Measurements from ENCODE around the gene NEURL3.
A peak's percentile ranks its signal among the peaks of the same experiment; 100 is the strongest.

Gene NEURL3

DNA sequence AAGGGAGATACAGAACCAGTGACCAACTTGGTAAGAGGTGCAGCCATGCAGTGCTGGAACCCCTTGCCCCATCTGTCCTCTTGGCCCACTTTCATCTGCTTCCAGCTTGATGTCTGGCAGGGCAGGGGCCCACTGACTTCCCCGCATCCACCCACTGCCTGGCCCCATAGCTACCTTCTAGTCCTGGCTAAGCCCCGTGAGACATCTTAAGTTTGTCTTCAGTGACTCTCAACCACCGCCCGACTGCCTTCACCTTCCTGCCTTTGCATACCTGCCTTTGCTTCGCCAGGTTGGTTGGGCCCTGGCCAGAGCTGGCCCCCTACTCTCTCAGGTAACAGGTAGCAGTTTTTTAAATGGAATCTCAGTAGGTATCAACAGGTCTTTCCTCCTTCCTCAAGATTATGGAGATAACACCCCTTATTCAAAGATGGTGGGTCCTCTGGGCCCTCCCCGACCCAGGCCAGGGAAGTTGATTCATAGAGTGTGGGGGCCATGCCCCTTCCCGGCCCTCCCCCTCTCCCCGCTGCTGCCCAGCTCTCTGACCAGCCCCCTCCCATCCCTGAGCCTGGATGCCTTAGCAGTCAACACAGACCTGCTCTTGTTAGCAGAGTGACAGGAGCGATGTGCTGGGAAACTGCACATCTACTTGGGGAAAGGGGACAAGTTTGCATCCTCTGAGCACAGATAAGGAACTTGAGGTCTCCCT is 34.2 kb upstream of the NEURL3 start:
- DNase-seq (ENCODE audit: low read depth): no peak

DNA sequence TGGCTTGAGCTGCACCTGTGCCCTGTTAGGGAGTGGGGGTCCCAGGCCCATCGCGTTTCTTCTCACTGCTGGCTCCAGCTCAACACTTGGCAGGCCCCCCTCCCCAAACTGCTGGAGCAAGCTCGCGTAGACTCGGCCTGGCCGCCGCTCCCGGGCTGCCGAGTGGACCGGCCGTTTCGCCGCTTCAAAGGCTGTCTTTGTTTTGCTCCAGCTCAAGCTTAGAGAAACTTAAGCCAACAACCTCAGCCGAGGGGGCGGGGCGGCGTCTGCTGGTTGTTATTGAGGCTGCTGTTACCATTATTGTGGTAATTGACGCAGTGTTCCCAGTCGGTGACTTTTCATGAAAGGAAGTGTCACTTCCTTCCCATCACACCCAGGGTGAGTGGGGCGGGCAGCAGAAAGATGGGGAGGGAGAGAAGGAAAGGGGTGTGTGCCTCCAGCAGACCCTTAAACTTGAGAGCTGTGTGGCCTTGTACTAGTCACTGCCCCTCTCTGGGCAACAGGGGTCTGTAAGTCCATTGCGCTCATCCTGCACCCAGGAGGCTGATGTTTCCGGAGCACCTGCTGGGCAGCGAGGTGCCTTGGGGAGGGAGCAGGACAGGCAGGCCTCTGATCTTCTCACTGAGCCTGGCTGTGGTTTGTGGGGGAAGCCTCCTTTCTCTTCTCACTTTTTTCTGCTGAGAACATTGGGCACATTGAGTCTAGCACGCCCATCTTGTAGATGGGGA is 33.5 kb upstream of the NEURL3 start:
- no peak for DNase-seq (ENCODE audit: low read depth)

GRCh38 chr2:96537734-96538486 is 32.8 kb upstream of the NEURL3 start:
- no peak for DNase-seq (ENCODE audit: low read depth)

GRCh38 chr2:96537066-96537733 is 32.0 kb upstream of the NEURL3 start:
- no peak for DNase-seq (ENCODE audit: low read depth)

DNA sequence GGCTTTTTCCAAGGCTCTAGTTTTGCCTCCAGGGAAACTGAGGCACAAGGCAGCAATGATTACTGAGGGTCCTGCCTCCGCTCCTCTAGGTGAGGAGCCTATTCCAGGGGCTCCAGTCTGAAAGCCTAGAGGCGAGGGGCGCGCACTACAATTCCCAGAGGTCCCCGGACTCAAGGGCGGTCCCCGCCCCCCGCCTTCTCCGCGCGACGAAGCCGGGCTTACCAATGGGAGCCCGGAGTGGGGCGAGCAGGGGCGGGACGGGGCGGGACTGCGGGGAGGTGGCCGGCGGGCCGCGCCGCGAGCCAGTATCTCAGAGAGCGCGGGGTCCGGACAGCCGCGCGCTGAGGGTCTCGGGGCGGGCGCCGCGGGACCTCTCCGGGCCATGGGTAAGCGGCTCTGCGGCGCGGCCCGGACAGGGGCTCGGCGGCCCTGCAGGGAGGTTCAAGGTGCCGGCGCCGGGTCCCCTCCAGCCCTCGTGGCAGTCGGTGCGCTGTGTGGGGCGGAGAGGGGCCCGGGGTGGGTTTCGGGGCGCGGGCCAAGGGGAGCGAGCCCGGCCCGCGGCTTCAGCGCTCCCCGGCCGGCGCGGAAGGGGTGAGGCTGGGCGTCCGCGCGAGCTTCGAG is 31.4 kb upstream of the NEURL3 start, which contains the start of gene ARID5A:
TSS of gene ARID5A (plus strand) at position 308 of the 621 bp plus-strand sequence. CDS start at position 383, 75 bp downstream.
- no peak for DNase-seq (ENCODE audit: low read depth)

GRCh38 chr2:96535331-96535730 is 30.2 kb upstream of the NEURL3 start:
- DNase-seq (ENCODE audit: low read depth): no peak

DNA sequence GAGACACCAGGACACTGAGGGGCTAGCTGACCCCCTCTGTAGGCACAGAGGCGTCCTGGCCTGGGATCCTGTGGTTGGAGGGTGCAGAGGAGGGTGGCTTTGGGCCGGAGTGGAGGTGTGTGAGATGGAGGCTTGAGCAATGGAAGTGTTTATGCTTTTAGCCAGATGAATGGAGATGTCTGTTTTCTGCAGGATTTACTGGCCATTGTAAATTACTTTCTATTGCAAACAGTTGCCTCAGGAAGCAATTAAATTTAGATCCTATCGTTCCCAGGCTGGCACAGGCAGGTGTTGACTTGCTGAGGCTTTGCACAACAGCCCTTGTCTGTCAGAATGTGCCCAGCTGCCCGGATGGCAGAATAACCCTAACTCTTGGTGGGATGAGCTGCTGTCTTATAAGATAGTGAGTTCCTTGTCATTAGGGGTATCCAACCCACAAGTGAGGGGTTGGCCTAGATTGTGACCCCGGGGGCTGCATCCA is 29.6 kb upstream of the NEURL3 start:
- no peak for DNase-seq (ENCODE audit: low read depth)

GRCh38 chr2:96534141-96534540 is 29.0 kb upstream of the NEURL3 start:
- DNase-seq (ENCODE audit: low read depth): no peak

- peak; percentile 97 for DNase-seq (ENCODE audit: low read depth)
Observed at GRCh38 chr2:96533292-96534073, 28.3 kb upstream of the NEURL3 start.

DNA sequence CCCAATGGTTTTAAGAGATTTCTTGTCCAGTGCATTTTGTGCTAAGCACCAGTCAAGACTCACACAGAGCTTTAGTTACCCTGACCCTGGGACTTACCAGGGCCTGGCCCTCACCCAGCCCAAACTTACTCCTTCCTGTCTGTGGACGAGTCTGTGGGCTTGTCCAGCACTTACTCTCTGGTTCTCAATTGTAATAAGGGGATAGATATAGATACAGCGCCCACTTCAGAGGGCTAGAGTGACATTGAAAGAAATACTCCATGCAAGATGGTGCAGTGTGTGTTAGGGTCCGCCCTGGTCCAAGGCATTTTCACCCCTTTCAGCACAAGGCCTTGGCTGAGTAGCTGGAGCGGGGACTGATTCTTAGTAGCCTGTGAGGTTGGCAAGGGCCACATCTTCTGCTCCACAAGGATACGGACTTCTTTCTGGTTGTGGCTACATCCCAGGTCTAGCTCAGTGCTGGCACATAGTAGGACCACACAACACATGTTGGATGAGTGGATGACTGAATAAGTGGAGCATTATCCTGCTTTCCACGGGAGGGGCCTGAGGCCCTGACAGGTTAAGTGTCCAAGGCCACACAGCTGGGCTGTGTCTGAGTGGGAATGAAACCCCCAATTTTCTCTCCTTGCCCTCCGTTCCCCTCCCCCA is 27.6 kb upstream of the NEURL3 start:
- no peak for DNase-seq (ENCODE audit: low read depth)

DNA sequence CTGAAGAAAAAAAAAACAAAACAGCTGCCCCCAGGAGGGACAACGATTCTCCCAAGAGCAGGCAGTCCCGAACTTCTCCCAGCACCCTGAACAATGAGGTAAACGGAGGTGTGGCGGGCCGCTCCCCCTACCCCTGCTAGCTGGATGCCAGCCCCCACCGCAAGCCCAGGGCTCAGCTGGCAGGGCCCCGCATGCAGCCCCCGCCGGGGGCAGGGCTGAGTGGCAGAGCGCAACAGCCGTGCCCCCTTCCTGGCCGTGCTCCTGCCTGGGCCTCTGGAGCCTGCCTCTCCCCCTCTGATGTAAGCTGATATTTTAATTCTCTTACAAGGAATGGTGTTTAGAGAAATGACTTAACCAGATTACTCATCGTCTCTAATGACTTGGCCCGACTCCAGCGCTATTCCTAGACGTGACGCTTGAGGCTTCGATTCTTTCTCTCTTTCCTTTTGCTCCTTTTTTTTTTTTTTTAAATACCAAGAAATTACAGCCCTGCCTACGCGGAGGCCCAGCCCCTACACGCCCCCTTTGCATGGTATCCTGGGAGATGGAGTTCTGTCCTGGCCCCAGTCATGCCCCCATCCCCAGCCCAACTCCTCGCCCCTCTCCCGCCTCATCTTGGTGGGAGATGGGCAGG is 26.8 kb upstream of the NEURL3 start:
- peak; percentile 99 for DNase-seq (ENCODE audit: low read depth)

DNA sequence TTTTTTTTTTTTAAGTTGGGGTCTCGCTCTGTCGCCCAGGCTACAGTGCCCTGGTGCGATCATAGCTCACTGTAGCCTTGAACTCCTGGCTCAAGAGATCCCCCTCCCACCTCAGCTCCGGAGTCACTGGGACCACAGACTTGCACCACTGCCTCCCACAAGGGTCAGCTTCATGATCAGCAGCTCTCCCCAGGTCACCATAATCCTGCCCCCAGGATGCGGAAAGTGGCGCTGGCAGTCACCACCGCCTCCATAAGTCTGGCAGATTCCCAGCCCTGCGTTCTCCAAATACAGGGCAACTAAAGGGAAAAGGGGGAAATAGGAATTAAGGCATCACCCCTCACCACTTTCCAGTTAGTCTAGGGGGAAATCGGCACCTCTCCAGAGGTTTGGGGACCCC is 26.2 kb upstream of the NEURL3 start:
- no peak for DNase-seq (ENCODE audit: low read depth)

- DNase-seq (ENCODE audit: low read depth): no peak
Observed at GRCh38 chr2:96530474-96531357, 25.6 kb upstream of the NEURL3 start.

- no peak for DNase-seq (ENCODE audit: low read depth)
Observed at GRCh38 chr2:96530144-96530430, 24.9 kb upstream of the NEURL3 start.

DNA sequence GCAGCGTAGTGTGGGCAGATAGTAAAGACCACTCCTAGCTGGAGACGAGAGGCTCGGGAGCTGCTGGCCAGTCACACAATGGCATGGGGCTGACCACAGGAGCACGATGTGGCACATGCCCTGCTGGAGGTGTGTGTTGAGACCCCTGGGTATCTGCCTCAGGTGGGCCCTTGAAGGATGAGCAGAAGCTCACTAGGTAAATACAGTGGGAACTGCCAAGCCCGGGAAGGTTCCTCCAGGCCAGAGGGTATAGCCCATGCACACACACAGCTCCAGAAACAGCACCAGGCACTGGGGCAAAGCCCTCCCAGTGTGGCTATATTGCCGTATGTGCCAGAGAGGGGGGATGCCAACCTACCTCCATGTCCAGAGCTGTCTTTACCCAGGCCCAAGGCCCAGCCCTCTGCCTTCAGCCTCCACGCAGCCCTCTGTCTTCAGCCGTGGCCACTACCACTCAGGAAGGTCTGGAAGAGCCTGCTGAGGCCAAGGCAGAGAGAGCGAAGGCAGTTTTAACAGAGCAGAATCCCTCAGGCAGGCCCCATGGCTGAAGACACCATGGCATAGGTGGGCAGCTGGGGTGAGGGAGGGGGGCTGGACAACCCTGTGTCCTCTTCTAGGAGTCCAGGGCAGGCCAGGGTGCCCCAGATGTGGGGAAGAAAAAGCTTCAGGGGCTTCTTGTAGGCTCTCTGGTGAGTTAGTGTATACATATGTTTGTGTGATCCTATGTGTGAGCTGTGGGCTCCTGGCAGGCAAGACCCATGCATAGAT is 24.4 kb upstream of the NEURL3 start:
- DNase-seq (ENCODE audit: low read depth): no peak

- no peak for DNase-seq (ENCODE audit: low read depth)
Observed at GRCh38 chr2:96528700-96529375, 23.7 kb upstream of the NEURL3 start.

DNA sequence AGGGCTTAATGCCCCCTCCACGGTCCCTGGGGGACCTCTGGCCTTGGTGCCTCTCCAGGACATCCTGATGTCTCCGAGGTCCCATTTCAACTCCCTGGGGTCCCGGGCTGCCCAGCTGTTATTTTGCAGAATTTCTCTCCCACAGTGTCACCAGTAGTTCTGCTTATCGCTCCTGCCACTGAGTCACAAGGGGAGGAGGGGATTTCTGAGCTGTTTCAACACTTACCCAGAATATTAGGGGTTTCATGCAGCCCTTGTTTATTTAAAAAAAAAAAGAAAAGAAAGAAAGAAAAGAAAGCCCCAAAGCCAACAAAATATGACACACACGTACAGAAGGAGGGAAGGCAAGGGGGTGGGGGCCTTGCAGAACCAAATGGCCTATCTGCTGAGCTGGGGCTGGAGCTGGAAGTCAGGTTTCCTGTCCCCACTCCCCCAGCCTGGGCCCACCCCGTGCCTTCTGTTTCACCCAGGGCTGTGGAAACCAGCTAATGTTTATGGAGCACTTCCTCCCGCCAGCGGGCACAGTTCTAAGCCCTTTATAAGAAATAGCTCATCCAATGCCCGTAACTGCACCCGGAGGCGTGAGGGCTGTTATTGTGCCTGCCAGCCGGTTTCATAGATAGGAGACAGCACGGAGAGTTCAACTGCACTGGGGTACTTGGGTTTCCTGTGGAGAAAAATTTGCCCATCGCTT is 23.0 kb upstream of the NEURL3 start:
- no peak for DNase-seq (ENCODE audit: low read depth)

Measured in GM04503 (cell line).